CD14-positive monocyte (primary cell): ENCODE measurements around the gene PIGZ. TPM values are rescaled to one million over a fixed set of nuclear protein-coding genes. Genes with fewer than 3 reads are reported as not detected.
A peak's percentile ranks its signal among the peaks of the same experiment; 100 is the strongest.

Source experiments
- DNase-seq, 3 donors: peaks; one replicate each; pipeline ENCODE4 v3.0.0-alpha.2; 2011 to 2022
- H2AFZ ChIP-seq: 2 replicates; pipeline ENCODE4 v1.6.0; 2012; ENCODE audit warnings: mild to moderate bottlenecking, low read depth, low read length, inconsistent platforms; ENCODE audit not compliant: insufficient read depth, poor library complexity, severe bottlenecking
- H3K27ac ChIP-seq, 2 donors: 1 replicate in 1 of 2; 2 replicates in 1 of 2; pipeline ENCODE4 v1.5.1; 2012 to 2013; ENCODE audit warnings: low read length in 2 of 2, control low read depth in 1 of 2, inconsistent platforms in 1 of 2, low read depth in 1 of 2, mild to moderate bottlenecking in 1 of 2
- H3K27me3 ChIP-seq, 2 donors: one replicate each; pipeline versions ENCODE4 v1.6.0 to v1.6.1; 2011 to 2013; ENCODE audit warnings: low read length in 2 of 2; ENCODE audit not compliant: control insufficient read depth in 2 of 2, insufficient read depth in 2 of 2
- H3K36me3 ChIP-seq, 2 donors: replicated peaks in 1 of 2; 1 replicate in 1 of 2; 2 replicates in 1 of 2; pipeline versions ENCODE4 v1.5.1 to v1.6.1; 2012 to 2013; ENCODE audit warnings: low read length in 2 of 2, control low read depth in 1 of 2, inconsistent platforms in 1 of 2, mild to moderate bottlenecking in 1 of 2; ENCODE audit not compliant: insufficient read depth in 2 of 2, control insufficient read depth in 1 of 2
- H3K4me1 ChIP-seq, 2 donors: 1 replicate in 1 of 2; 2 replicates in 1 of 2; pipeline versions ENCODE4 v1.5.1 to v1.6.1; 2012 to 2013; ENCODE audit warnings: low read length in 2 of 2, control low read depth in 1 of 2, inconsistent platforms in 1 of 2, mild to moderate bottlenecking in 1 of 2, moderate library complexity in 1 of 2; ENCODE audit not compliant: insufficient read depth in 2 of 2, control insufficient read depth in 1 of 2
- H3K4me2 ChIP-seq: replicated peaks from 2 replicates; pipeline ENCODE3; 2012; ENCODE audit warnings: low read length, moderate library complexity, mild to moderate bottlenecking; ENCODE audit not compliant: poor library complexity, severe bottlenecking; ENCODE audit errors: extremely low read depth
- H3K4me3 ChIP-seq, 3 experiments: fragments of 200-600 bp in 1 of 3; sonication (generic) in 1 of 3; replicated peaks in 1 of 3; 1 replicate in 2 of 3; 2 replicates in 1 of 3; pipeline ENCODE4 v1.5.1; 2011 to 2013; ENCODE audit warnings: low read length in 3 of 3, mild to moderate bottlenecking in 3 of 3, control low read depth in 2 of 3, low read depth in 2 of 3, inconsistent platforms in 1 of 3, moderate library complexity in 1 of 3
- H3K79me2 ChIP-seq: 2 replicates; pipeline ENCODE4 v1.6.0; 2012; ENCODE audit warnings: mild to moderate bottlenecking, control low read depth, inconsistent platforms, low read length, moderate library complexity; ENCODE audit not compliant: insufficient read depth
- H3K9ac ChIP-seq: 2 replicates; pipeline ENCODE4 v1.6.0; 2017; ENCODE audit warnings: low read length, mild to moderate bottlenecking; ENCODE audit not compliant: insufficient read depth, poor library complexity, severe bottlenecking
- H3K9me3 ChIP-seq, 2 donors: replicated peaks in 1 of 2; 1 replicate in 1 of 2; 2 replicates in 1 of 2; pipeline versions ENCODE4 v1.5.1 to v1.6.1; 2012 to 2013; ENCODE audit warnings: low read length in 2 of 2, control low read depth in 1 of 2; ENCODE audit not compliant: control insufficient read depth in 1 of 2, insufficient read depth in 1 of 2
- H4K20me1 ChIP-seq: 2 replicates; pipeline ENCODE4 v1.6.0; 2012; ENCODE audit warnings: mild to moderate bottlenecking, low read length, control low read depth, moderate library complexity; ENCODE audit not compliant: insufficient read depth
- H3K27ac Mint-ChIP-seq, 7 donors: one replicate each; pipeline ENCODE4 v1.8.0; 2020; ENCODE audit warnings: mild to moderate bottlenecking in 7 of 7, mixed read lengths in 7 of 7, moderate library complexity in 6 of 7, inconsistent platforms in 2 of 7
- H3K27me3 Mint-ChIP-seq, 3 donors: one replicate each; pipeline ENCODE4 v1.8.0; 2021 to 2022; ENCODE audit warnings: low read depth in 3 of 3, mild to moderate bottlenecking in 3 of 3, mixed read lengths in 3 of 3, moderate library complexity in 3 of 3, inconsistent platforms in 1 of 3
- H3K36me3 Mint-ChIP-seq, 2 donors: one replicate each; pipeline ENCODE4 v1.8.0; 2020; ENCODE audit warnings: mixed read lengths in 2 of 2, inconsistent platforms in 1 of 2, mild to moderate bottlenecking in 1 of 2
- H3K4me1 Mint-ChIP-seq: one replicate; pipeline ENCODE4 v1.8.0; 2020; ENCODE audit warnings: mild to moderate bottlenecking, mixed read lengths
- H3K4me3 Mint-ChIP-seq, 2 donors: one replicate each; pipeline ENCODE4 v1.8.0; 2020; ENCODE audit warnings: mild to moderate bottlenecking in 2 of 2, mixed read lengths in 2 of 2, moderate library complexity in 1 of 2
- H3K9me3 Mint-ChIP-seq, 7 donors: one replicate each; pipeline ENCODE4 v1.8.0; 2020 to 2022; ENCODE audit warnings: mixed read lengths in 7 of 7, mild to moderate bottlenecking in 6 of 7, moderate library complexity in 6 of 7, inconsistent platforms in 2 of 7
- CTCF ChIP-seq: fragments of 200-600 bp; IDR thresholded peaks from one replicate; pipeline ENCODE4 v1.8.0; 2022; ENCODE audit warnings: antibody characterized with exemption, mild to moderate bottlenecking
- WGBS: methylation state at CpG from one replicate; pipeline ENCODE4 v1.1.5; 2013; ENCODE audit warnings: missing lambda C conversion rate; ENCODE audit not compliant: insufficient coverage; 5-methylcytosine and 5-hydroxymethylcytosine counted together
- intact Hi-C, 2 donors: fragments of 100-400 bp; cut with micrococcal nuclease; formaldehyde crosslinking; loops; one replicate each; pipeline versions ENCODE4 v1.15.0 to v1.15.1; 2023
- polyA plus RNA-seq, 3 donors: library from polyadenylated mRNA; depleted of rRNA in 1 of 3; unstranded in 2 of 3; stranded (reverse) in 1 of 3; fragments of 300-500 nt in 2 of 3; fragments of >200 nt in 1 of 3; fragmentation: Illumina TruSeq in 2 of 3; gene quantifications; 1 replicate in 2 of 3; 2 replicates in 1 of 3; pipeline ENCODE4 v1.2.3, GENCODE V29; 2012 to 2021

The PIGZ gene
- polyA plus RNA-seq, 3 donors, result 1.6 to 3.8 (median 1.9) TPM

- H3K4me1 Mint-ChIP-seq, result peaks cover 9% of the 10 kb centered on the region
- peaks cover 7 to 13% (median 7%) of the 10 kb centered on the region in 3 donors for H3K27me3 Mint-ChIP-seq
- Histone ChIP-seq H3K4me1 (peaks cover 9 to 11% of the 10 kb centered on the region in 2 donors), H3K27me3 (no peaks in the 10 kb centered on the region), H4K20me1 (no peaks in the 10 kb centered on the region), H3K79me2 (peaks cover 10% of the 10 kb centered on the region), H3K9me3 (peaks cover 4 to 23% of the 10 kb centered on the region in 2 donors), H3K4me3 (no peak overlapping the region), H3K9ac (no peak overlapping the region), H2AFZ (no peak overlapping the region), H3K27ac (no peak overlapping the region), H3K4me2 (no peak overlapping the region), H3K36me3 (no peaks in the 10 kb centered on the region)
- no peak overlapping the region for H3K4me3 Mint-ChIP-seq
- H3K27ac Mint-ChIP-seq, result no peak overlapping the region
- no peak for DNase-seq
- no CpG with 5 or more reads among the region's 2 CpGs for WGBS
- peaks cover 9 to 18% of the 10 kb centered on the region in 2 donors for H3K36me3 Mint-ChIP-seq
- peaks cover 0 to 18% (median 14%) of the 10 kb centered on the region in 7 donors for H3K9me3 Mint-ChIP-seq
- no peak for TF ChIP-seq CTCF
- intact Hi-C loops, result no loop called here
Observed at GRCh38 chr3:196963631-196963953, 5.0 kb downstream of the PIGZ start.

GRCh38 chr3:196962930-196963630, 5.6 kb downstream of the PIGZ start:
- Histone ChIP-seq H3K27me3 (no peaks in the 10 kb centered on the region), H3K4me3 (no peak overlapping the region), H3K4me1 (peaks cover 6% of the 10 kb centered on the region in 2 donors), H3K79me2 (peaks cover 8% of the 10 kb centered on the region), H3K27ac (no peak overlapping the region), H4K20me1 (no peaks in the 10 kb centered on the region), H3K36me3 (no peaks in the 10 kb centered on the region), H3K9ac (no peak overlapping the region), H3K9me3 (peaks cover 4 to 23% of the 10 kb centered on the region in 2 donors), H2AFZ (no peak overlapping the region), H3K4me2 (no peak overlapping the region)
- intact Hi-C loops, result no loop called here
- no peak for DNase-seq
- H3K27me3 Mint-ChIP-seq, result peaks cover 5 to 11% (median 5%) of the 10 kb centered on the region in 3 donors
- WGBS, result 93% methylated on average over 7 of the region's 10 CpGs
- peaks cover 7% of the 10 kb centered on the region for H3K4me1 Mint-ChIP-seq
- no peak overlapping the region for H3K4me3 Mint-ChIP-seq
- H3K36me3 Mint-ChIP-seq, result peaks cover 9 to 18% of the 10 kb centered on the region in 2 donors
- H3K27ac Mint-ChIP-seq, result peak overlapping the region in 1 of 7 donors; percentile 20
- peaks cover 0 to 18% (median 14%) of the 10 kb centered on the region in 7 donors for H3K9me3 Mint-ChIP-seq
- TF ChIP-seq CTCF, result no peak
